ENCODE results near the gene MARCKS. TPM values are rescaled to one million over a fixed set of nuclear protein-coding genes. Genes with fewer than 3 reads are reported as not detected.

Gene MARCKS
- total RNA-seq, 1 donor from 2014 or later: 669 TPM

DNA sequence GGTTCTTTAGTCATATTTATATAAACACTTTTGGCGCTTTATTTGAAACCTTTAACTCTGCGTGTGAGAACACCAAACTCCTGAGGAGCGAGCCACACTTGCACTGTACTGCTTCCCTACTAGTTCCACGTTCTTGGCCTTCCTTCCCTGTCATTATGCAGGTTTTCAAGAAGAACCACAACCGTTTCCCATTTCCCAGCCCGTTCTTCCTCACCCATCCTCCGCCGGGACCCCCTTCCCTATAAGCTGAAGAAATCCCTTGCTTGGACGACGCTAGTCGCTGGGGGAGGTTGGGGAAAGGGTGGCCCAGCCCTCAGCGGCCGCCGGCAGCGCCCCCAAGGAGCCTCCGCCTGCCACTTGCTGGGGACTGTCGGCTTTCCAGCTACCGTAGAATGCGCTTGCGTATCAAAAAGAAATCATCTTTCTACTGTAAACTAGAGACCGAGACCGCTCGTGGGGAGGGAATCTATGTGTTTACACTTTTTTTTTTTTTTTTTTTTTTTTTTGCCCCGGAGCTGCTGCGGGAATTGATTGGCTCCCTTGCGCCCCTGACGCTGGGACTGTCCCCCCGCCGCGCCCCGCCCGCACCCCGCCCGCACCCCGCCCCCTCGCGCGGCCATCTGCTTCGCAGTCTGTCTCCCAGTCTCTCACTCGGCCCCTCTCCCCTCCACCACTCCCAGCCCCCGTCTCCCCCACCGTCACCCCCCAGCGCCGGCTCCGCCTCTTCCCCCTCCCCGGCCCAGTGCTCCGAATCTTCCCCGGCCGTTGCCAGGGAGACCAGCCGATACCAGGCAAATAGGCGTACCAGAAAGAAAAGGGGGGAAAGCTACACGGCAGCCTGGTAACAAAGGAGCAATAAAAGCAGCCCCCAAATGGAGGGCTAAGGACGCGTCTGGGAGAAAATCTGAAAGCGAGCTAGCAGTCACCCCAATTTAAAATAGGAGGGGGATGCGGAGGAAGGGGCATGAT lies 2.3 kb upstream of the MARCKS start:
- peak; percentile 90 for DNase-seq (ENCODE audit: low spot score)
- Mint-ChIP-seq H3K9me3 (ENCODE audit: unreplicated experiment) (no peaks in the 10 kb centered on the region), H3K36me3 (ENCODE audit: low read depth, unreplicated experiment) (peaks cover 16% of the 10 kb centered on the region), H3K27ac (ENCODE audit: unreplicated experiment) (peak overlapping the region; percentile 96), H3K27me3 (ENCODE audit: unreplicated experiment) (peaks cover 21% of the 10 kb centered on the region), H3K4me1 (ENCODE audit: unreplicated experiment) (peaks cover 25% of the 10 kb centered on the region), H3K4me3 (ENCODE audit: unreplicated experiment) (peak overlapping the region; percentile 89)
- TF ChIP-seq, protein P1, sequence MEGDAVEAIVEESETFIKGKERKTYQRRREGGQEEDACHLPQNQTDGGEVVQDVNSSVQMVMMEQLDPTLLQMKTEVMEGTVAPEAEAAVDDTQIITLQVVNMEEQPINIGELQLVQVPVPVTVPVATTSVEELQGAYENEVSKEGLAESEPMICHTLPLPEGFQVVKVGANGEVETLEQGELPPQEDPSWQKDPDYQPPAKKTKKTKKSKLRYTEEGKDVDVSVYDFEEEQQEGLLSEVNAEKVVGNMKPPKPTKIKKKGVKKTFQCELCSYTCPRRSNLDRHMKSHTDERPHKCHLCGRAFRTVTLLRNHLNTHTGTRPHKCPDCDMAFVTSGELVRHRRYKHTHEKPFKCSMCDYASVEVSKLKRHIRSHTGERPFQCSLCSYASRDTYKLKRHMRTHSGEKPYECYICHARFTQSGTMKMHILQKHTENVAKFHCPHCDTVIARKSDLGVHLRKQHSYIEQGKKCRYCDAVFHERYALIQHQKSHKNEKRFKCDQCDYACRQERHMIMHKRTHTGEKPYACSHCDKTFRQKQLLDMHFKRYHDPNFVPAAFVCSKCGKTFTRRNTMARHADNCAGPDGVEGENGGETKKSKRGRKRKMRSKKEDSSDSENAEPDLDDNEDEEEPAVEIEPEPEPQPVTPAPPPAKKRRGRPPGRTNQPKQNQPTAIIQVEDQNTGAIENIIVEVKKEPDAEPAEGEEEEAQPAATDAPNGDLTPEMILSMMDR (IDR thresholded peaks at IDR 0.05; ENCODE audit: unreplicated experiment): no peak

DNA sequence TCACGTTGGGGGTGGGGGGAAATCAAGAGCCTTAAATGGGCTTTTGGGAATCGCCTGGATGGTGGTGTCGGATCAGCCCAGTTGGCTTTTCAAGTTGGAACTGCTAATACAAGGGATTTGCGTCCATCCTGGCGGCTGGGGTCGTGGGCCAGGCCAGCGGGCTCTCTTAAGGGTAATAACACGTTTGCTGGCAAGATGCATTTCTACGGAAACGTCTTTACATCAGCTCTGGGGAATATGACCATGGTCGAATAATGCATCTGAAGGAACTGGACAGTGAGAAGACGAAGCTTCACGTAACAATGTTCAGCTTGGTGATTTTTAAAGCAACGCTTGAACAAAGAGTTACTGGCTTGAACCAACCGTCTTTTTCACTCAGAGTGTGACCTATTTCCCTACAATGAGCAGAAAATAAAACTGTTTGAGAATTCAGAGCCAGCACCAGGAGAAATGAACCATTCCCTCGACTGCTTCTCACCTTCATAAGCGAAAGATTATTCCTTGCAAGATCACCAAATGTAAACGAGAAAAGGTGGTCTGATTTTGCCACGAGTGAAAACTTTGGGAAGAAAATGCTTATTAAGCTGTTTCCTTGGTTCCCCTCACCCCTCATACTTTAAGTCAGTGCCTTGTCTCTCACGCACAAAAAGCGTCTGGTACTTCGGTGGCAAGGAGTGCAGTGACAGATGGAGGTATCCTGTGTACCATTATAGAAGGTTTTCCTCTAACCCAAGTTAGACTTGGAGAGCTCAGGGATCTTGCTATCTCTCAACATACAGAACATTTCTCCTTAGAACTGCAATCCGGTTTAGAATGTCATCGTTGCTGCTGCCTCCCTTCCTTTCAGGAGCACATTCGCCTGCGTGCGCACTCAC lies 1.4 kb upstream of the MARCKS start:
- Mint-ChIP-seq H3K27me3 (ENCODE audit: unreplicated experiment) (peaks cover 25% of the 10 kb centered on the region), H3K27ac (ENCODE audit: unreplicated experiment) (no peak overlapping the region), H3K4me1 (ENCODE audit: unreplicated experiment) (peaks cover 28% of the 10 kb centered on the region), H3K4me3 (ENCODE audit: unreplicated experiment) (no peak overlapping the region), H3K9me3 (ENCODE audit: unreplicated experiment) (peaks cover 4% of the 10 kb centered on the region), H3K36me3 (ENCODE audit: low read depth, unreplicated experiment) (peaks cover 21% of the 10 kb centered on the region)
- TF ChIP-seq, protein P1 (IDR thresholded peaks at IDR 0.05; ENCODE audit: unreplicated experiment): no peak
- peak; percentile 39 for DNase-seq (ENCODE audit: low spot score)

DNA sequence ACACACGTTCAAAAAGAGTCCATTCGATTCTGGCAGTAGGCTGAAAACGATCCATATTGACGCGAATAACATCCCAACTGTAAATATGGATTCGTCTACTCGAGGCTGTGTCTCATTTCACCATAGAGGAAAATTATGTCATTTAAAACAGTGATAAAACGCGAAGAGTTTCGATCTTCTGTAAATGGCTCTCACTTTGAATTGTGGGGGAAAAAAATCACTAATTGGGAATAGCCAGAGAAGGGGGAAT lies 845 bp upstream of the MARCKS start:
- peaks cover 4% of the 10 kb centered on the region for H3K9me3 Mint-ChIP-seq (ENCODE audit: unreplicated experiment)
- peaks cover 26% of the 10 kb centered on the region for H3K36me3 Mint-ChIP-seq (ENCODE audit: low read depth, unreplicated experiment)

DNA sequence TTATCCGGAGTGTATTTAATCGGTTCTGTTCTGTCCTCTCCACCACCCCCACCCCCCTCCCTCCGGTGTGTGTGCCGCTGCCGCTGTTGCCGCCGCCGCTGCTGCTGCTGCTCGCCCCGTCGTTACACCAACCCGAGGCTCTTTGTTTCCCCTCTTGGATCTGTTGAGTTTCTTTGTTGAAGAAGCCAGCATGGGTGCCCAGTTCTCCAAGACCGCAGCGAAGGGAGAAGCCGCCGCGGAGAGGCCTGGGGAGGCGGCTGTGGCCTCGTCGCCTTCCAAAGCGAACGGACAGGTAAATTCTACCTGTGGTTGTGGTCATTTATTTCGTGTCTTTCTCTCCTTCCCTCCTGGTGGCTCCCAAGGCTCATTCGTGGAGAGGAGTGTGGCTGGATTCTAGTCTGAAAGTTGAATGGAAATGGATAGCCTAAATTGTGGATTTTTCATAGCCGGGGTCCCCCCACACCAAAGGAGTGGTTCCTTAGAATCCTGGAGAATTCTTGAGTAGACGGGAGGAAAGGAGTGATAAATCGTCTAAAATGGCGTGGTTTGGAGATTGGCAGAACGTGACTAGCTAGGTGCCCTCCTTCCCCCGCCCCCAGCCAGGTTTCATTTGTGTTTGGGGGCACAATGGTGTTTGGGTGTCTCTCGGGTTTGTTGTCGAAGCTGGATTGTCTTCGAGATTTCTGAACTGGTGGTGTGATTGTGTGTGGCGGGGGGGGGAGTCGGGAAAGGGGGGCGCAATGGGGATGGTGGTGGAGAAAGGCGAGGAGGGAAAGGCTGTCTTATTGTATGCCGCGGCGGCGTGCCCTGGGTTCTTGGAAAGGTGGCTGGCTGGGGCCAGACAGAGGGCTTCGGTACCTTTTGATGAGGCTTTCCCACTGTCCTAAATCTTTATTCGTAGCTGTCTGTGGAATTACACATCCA lies 673 bp downstream of the MARCKS start:
- DNase-seq (ENCODE audit: low spot score): peak; percentile 22
- H3K27ac Mint-ChIP-seq (ENCODE audit: unreplicated experiment): no peak overlapping the region
- no peak overlapping the region for H3K4me3 Mint-ChIP-seq (ENCODE audit: unreplicated experiment)
- H3K36me3 Mint-ChIP-seq (ENCODE audit: low read depth, unreplicated experiment): peaks cover 40% of the 10 kb centered on the region
- H3K27me3 Mint-ChIP-seq (ENCODE audit: unreplicated experiment): peaks cover 26% of the 10 kb centered on the region
- TF ChIP-seq, protein P1 (IDR thresholded peaks at IDR 0.05; ENCODE audit: unreplicated experiment): no peak
- H3K4me1 Mint-ChIP-seq (ENCODE audit: unreplicated experiment): peaks cover 33% of the 10 kb centered on the region
- peaks cover 4% of the 10 kb centered on the region for H3K9me3 Mint-ChIP-seq (ENCODE audit: unreplicated experiment)

More for the DNA sequence above, 845 bp upstream of the MARCKS start:
- peaks cover 26% of the 10 kb centered on the region for H3K27me3 Mint-ChIP-seq (ENCODE audit: unreplicated experiment)
- H3K4me3 Mint-ChIP-seq (ENCODE audit: unreplicated experiment): no peak overlapping the region
- TF ChIP-seq, protein P1 (IDR thresholded peaks at IDR 0.05; ENCODE audit: unreplicated experiment): no peak
- peaks cover 30% of the 10 kb centered on the region for H3K4me1 Mint-ChIP-seq (ENCODE audit: unreplicated experiment)
- no peak overlapping the region for H3K27ac Mint-ChIP-seq (ENCODE audit: unreplicated experiment)
- DNase-seq (ENCODE audit: low spot score): no peak
